GM18498 (cell line): ENCODE results near the gene GBGT1.
"Not testable (repeated sequence)": the region's sequence is repeated elsewhere in the genome, so short reads cannot be mapped to it uniquely, and the experiment has no call there.

ENCODE experiments used
- ATAC-seq: cut with Tn5 transposase; IDR thresholded peaks from one replicate; pipeline ENCODE4 v1.9.1; 2021; ENCODE audit warnings: mild to moderate bottlenecking, moderate library complexity; ENCODE audit not compliant: unreplicated experiment

The GBGT1 gene

DNA sequence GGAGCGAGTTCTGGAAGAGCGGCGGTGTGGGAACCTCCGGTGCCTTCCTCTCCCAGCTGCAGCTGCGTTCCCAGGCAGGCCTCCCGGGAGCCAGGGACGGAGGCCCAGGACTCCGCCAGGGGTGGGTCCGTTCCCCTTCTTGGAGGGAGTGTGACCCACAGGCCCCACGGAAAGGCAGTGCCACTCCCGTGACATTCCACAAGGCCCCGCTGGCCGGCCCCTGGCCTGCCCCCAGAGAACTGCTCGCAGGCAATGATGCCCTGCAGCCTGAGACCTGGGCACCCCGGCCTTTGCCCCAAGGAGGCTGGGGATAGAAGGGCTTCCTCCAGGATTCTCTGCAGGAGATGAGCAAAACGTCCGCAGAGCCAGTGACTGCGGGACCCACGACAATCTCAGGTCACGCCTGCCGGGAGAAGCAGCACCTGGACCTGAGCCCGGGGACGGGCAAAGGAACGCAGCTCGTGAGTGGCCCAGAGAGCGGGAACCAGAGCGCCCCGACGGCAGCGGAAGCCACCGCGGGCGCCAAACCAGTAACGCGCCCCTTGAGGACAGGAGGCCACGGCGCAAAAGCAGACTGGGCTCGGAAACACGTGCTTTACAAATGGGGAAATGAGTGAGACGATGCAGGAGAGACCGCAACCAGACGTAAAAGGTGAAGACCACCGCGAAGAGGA is 36.1 kb upstream of the GBGT1 start:
- ATAC-seq, result no peak

- no peak for ATAC-seq
These were observed 31.3 kb upstream of the GBGT1 start for GRCh38 chr9:133195029-133195428.

GRCh38 chr9:133194597-133194996 is 30.9 kb upstream of the GBGT1 start:
- ATAC-seq, result no peak

DNA sequence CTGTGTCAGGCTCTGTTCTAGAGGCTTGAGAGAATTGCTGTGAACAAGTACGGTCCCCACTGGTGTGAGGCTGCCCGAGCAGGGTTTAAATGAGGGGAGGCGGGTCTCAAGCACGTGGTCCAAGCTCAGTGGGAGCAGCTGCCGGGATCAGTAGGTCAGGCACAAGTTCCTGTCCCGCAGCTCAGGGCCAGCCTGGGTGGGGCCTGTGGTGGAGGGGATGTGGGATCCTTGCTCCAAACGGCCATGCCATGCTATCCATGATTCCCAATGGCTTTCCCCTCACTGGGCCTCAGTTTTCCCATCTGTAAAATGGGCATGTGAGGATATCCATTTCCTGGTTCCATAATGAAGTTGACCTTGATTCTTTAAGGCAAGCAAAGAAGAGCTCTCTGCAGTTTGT is 28.3 kb upstream of the GBGT1 start:
- ATAC-seq, result no peak

DNA sequence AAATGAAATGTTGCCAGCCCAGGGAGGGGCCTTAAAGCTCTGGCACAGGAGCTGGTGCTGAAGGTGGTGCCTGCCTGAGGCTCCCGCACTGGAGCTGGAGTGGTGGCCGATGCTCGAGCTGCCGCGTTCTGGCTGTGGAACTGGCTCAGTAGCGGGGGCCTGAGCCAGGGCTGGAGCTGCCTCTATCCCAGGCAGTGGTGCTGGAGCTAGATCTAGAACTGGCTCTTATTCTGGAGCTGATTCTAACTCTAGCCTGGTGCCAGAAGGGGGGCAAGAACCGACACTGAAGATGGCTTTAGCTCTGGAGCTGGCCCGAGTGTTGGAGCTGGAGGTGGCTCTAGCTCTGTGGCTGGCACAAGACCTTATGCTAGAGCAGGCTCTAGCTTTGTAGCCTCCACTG is 26.1 kb upstream of the GBGT1 start:
- ATAC-seq, result no peak

- no peak for ATAC-seq
These were observed 25.1 kb upstream of the GBGT1 start for GRCh38 chr9:133188843-133189180.

- ATAC-seq, result no peak
These were observed 24.5 kb upstream of the GBGT1 start for GRCh38 chr9:133188006-133188842.

DNA sequence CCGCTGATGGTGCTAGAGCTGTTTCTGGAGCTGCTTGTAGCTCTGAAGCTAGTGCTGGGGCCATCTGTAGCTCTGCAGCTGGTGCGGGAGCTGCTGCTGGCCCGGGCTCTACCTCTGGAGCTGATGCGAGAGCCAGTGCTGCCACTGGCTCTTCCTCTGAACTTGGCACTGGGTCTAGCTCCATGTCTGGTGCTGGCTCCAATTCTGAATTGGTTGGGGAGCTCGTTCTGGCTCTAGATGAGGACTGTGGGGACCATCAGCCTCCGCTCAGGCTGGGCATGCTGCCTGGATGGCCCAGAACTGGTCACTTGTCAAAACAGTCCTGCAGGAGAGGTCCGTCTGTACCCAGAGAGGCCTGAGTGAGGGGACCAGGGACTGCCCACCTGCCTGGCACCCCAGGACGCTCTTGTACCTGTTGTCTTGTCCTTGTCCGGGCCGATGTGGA is 23.9 kb upstream of the GBGT1 start:
- no peak for ATAC-seq

DNA sequence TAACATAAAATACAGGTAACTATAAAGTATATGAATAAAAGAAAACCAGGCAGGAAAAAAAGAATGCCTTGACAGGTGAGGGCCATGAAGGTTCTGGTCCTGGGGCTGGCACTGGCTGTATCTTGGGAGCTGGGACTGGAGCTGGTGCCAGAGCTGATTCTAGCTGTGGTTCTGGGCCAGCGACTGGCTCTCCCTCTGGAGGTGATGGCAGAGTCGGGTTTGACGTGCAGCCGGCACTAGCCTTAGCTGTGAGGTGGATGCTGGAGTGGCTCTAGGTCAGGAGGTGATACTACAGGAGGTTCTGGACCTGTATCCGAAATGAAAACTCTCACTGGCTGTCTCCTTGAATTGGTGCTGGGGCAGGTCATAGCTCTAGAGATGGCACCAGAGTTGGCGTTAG is 23.0 kb upstream of the GBGT1 start:
- no peak for ATAC-seq

GRCh38 chr9:133184971-133185370 is 21.3 kb upstream of the GBGT1 start:
- ATAC-seq, result no peak

GRCh38 chr9:133182151-133182550 is 18.4 kb upstream of the GBGT1 start:
- ATAC-seq, result no peak

DNA sequence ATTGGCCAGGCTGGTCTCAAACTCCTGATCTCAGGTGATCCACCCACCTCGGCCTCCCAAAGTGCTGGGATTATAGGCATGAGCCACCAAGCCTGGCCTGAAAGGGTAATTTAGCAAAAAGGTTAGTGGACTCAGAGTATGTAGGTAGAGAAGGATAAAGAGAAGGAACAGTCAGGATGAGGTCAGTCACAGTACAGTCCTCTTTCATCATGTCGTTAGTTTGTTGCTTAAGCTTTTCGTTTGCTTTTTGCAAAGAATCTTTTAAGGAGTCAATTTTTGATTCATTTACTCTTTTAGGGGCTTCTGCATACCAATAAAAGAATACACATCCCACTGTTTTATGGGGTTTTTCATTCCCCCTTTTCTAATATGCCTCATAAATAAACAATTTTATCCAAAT is 17.8 kb upstream of the GBGT1 start:
- ATAC-seq, result no peak

DNA sequence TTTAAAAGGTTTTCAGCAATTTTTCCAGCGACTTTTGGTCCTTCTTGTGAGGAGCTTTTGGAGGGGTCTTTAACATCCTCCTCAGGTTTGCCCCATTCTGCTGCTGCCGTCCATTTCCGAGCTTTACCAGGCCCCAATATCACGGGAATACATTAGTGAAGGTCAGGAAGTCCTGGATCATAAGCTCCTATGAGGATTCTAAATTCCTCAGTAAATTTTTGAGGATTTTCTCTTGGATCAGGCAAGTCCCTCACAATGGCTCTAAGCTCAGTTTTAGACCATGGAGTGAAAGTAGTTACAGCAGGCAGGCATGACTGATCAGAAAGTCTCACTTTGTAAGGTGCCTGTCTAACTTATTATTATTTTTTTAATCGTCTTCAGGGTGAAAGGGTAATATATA is 17.2 kb upstream of the GBGT1 start:
- no peak for ATAC-seq

- ATAC-seq, result no peak
These were observed 9.3 kb upstream of the GBGT1 start for GRCh38 chr9:133173056-133173455.

- ATAC-seq, result no peak
These were observed 7.6 kb upstream of the GBGT1 start for GRCh38 chr9:133171161-133171961.

- no peak for ATAC-seq
These were observed 7.0 kb upstream of the GBGT1 start for GRCh38 chr9:133170716-133171115.

DNA sequence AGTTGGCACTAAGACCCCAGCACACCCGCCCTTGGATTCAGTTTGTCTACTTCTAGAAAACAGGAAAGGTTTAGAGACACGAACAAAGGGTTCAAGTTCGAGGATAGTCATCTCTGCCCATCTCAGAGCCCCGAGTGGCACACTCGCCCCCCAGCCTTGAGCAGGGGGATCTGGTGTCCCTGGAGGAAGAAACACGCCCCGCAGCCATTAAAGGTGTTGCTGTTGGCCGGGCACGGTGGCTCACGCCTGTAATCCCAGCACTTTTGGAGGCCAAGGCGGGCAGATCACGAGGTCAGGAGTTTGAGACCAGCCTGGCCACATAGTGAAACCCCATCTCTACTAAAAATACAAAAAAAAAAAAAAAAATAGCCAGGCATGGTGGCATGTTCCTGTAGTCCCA is 6.0 kb upstream of the GBGT1 start:
- ATAC-seq, result not testable (repeated sequence)

- no peak for ATAC-seq
These were observed 5.4 kb upstream of the GBGT1 start for GRCh38 chr9:133169102-133169501.

DNA sequence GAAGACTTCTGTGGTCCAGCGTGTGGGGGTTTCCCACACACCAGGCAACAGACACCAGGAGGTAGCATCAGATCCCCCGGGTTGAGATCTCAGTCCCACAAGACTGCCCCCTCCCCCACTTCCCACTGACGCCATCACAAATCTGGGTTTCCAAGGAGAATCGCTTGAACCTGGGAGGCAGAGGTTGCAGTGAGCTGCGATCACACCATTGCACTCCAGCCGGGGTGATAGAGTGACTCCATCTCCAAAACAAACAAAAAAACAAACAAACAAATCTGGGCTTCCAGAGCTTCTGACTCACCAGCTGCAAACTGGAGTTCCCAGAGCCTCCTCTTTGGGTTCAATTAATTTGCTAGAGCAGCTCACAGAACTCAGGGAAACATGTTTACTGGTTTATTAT is 4.7 kb upstream of the GBGT1 start:
- ATAC-seq, result no peak

GRCh38 chr9:133167769-133168168 is 4.1 kb upstream of the GBGT1 start:
- no peak for ATAC-seq

GRCh38 chr9:133167096-133167730 is 3.5 kb upstream of the GBGT1 start:
- ATAC-seq, result no peak
